HG02981 (cell line): ENCODE results near the gene ZNF787.
"Not testable (repeated sequence)": the region's sequence is repeated elsewhere in the genome, so short reads cannot be mapped to it uniquely, and the experiment has no call there.

Experiments used
- ATAC-seq: cut with Tn5 transposase; IDR thresholded peaks from one replicate; pipeline ENCODE4 v1.9.1; 2021; ENCODE audit warnings: mild to moderate bottlenecking, moderate library complexity; ENCODE audit not compliant: unreplicated experiment

Gene ZNF787

GRCh38 chr19:56107626-56108351 lies 13.3 kb downstream of the ZNF787 start:
- no peak for ATAC-seq

- no peak for ATAC-seq
Measured at GRCh38 chr19:56106993-56107392, 14.1 kb downstream of the ZNF787 start.

GRCh38 chr19:56106397-56106849 lies 14.7 kb downstream of the ZNF787 start:
- ATAC-seq: no peak

GRCh38 chr19:56105831-56106396 lies 15.2 kb downstream of the ZNF787 start:
- ATAC-seq: not testable (repeated sequence)

- no peak for ATAC-seq
Measured at GRCh38 chr19:56105090-56105701, 15.9 kb downstream of the ZNF787 start.

GRCh38 chr19:56104423-56104822 lies 16.7 kb downstream of the ZNF787 start:
- ATAC-seq: no peak

GRCh38 chr19:56103027-56103614 lies 18.0 kb downstream of the ZNF787 start:
- no peak for ATAC-seq

GRCh38 chr19:56101746-56102535 lies 19.2 kb downstream of the ZNF787 start:
- no peak for ATAC-seq

GRCh38 chr19:56101095-56101494 lies 20.0 kb downstream of the ZNF787 start:
- ATAC-seq: no peak

- no peak for ATAC-seq
Measured at GRCh38 chr19:56099638-56100539, 21.2 kb downstream of the ZNF787 start.

GRCh38 chr19:56098731-56099568 lies 22.1 kb downstream of the ZNF787 start:
- ATAC-seq: no peak

GRCh38 chr19:56098237-56098636 lies 22.9 kb downstream of the ZNF787 start:
- not testable (repeated sequence) for ATAC-seq

- no peak for ATAC-seq
Measured at GRCh38 chr19:56097776-56098175, 23.3 kb downstream of the ZNF787 start.

- ATAC-seq: no peak
Measured at GRCh38 chr19:56097306-56097705, 23.8 kb downstream of the ZNF787 start.

GRCh38 chr19:56096665-56097064 lies 24.4 kb downstream of the ZNF787 start:
- ATAC-seq: no peak

- ATAC-seq: no peak
Measured at GRCh38 chr19:56094449-56094848, 26.6 kb downstream of the ZNF787 start.

- no peak for ATAC-seq
Measured at GRCh38 chr19:56092685-56093631, 28.1 kb downstream of the ZNF787 start.
